ENCODE data around the gene TCOF1. TPM values are rescaled to one million over a fixed set of nuclear protein-coding genes. Genes with fewer than 3 reads are reported as not detected.

TCOF1 gene, protein sequence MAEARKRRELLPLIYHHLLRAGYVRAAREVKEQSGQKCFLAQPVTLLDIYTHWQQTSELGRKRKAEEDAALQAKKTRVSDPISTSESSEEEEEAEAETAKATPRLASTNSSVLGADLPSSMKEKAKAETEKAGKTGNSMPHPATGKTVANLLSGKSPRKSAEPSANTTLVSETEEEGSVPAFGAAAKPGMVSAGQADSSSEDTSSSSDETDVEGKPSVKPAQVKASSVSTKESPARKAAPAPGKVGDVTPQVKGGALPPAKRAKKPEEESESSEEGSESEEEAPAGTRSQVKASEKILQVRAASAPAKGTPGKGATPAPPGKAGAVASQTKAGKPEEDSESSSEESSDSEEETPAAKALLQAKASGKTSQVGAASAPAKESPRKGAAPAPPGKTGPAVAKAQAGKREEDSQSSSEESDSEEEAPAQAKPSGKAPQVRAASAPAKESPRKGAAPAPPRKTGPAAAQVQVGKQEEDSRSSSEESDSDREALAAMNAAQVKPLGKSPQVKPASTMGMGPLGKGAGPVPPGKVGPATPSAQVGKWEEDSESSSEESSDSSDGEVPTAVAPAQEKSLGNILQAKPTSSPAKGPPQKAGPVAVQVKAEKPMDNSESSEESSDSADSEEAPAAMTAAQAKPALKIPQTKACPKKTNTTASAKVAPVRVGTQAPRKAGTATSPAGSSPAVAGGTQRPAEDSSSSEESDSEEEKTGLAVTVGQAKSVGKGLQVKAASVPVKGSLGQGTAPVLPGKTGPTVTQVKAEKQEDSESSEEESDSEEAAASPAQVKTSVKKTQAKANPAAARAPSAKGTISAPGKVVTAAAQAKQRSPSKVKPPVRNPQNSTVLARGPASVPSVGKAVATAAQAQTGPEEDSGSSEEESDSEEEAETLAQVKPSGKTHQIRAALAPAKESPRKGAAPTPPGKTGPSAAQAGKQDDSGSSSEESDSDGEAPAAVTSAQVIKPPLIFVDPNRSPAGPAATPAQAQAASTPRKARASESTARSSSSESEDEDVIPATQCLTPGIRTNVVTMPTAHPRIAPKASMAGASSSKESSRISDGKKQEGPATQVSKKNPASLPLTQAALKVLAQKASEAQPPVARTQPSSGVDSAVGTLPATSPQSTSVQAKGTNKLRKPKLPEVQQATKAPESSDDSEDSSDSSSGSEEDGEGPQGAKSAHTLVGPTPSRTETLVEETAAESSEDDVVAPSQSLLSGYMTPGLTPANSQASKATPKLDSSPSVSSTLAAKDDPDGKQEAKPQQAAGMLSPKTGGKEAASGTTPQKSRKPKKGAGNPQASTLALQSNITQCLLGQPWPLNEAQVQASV (N-terminal part only)
- 21.7 TPM for total RNA-seq

DNA sequence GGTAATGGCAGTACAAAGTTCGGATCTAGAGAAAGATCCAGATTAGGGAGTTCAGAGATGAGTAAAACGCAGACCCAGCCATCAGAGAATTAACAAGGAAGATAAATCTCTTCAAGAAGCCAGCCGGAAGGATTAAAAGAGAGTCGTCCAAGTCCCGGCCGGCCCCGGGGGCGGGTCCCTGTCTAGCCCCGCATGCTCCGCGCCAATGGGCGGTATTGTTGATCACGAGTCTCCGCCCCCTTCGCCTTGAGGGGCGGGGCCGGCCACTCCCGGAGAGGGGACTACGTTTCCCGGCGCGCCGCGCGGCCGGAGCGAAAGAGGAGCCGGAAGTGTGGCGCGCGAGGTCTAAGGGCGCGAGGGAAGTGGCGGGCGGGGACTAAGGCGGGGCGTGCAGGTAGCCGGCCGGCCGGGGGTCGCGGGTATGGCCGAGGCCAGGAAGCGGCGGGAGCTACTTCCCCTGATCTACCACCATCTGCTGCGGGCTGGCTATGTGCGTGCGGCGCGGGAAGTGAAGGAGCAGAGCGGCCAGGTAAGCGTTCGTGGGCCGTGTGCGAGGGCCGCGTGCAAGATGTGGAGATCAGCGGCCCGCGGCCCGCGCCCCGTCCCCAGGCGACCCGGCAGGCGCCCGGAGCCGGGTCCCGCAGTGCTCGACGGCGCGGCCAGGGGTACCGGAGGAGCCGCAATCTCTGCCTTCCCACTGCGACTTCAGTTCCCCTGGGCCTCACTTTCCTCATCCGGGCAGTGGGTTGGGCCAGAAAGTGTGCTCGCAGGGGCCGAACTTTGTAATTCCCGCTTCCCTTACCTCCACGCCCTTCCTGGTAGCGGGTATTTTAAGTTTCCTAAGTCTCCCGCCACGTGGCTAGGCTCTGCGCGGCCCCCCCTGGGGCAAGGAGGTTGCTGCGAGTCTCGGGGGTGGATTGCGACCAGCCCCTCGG is at the start of gene TCOF1:
Gene TCOF1 (plus strand): TSS at position 372 of the 935 bp plus-strand sequence. CDS start 50 bp downstream, at position 422.
- Histone ChIP-seq H3K27me3 (ENCODE audit: insufficient read depth, low read length) (no peaks in the 10 kb centered on the region), H3K4me3 (ENCODE audit: low read length) (peak within 1 kb of the TSS; percentile 73), H3K9me3 (ENCODE audit: low read depth, low read length) (no peaks in the 10 kb centered on the region), H3K4me1 (ENCODE audit: insufficient read depth, low read length) (peaks cover 27% of the 10 kb centered on the region)

DNA sequence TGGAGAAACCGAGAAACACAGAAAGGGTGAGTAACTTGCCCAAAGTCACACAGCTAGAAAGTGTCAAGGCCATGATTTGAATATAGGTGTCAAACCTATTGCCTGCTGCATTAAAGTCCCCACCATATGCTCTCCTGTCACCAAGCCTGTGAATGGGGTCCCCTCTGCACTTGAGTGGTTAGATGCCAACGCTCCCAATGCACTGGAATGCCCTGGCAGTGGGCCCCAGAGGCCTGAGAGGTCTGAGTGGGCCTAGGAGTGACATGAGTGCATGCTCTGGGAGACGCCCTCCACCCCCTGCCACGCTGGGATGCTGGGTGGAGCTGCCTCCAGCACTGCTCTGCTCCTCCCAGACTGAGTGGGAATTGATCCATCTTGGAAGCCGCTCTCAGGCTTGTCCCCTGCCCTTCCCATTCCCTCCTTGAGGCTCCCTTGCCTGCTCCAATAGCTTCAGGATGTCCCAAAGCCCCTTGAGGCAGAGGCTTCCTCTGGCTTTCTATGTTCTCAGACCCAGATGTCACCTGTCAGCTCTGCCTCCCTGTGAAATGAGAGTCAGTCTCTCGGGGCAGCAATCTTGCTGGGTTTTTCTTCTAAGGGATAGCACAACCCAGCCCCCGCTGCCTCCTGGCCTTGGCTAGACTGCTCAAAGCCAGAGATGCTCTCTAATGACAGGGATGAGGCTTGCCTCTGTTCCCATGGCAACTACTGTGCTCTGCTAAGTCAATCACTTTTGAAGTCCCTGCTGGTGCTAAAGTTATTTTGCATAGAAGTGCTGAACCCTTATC is 48.2 kb upstream of the TCOF1 start:
- peaks cover 3% of the 10 kb centered on the region for H3K27me3 ChIP-seq (ENCODE audit: insufficient read depth, low read length)
- no peaks in the 10 kb centered on the region for H3K4me1 ChIP-seq (ENCODE audit: insufficient read depth, low read length)
- H3K4me3 ChIP-seq (ENCODE audit: low read length): no peak overlapping the region
- H3K9me3 ChIP-seq (ENCODE audit: low read depth, low read length): no peaks in the 10 kb centered on the region

- H3K4me3 ChIP-seq (ENCODE audit: low read length): no peak overlapping the region
- no peaks in the 10 kb centered on the region for H3K4me1 ChIP-seq (ENCODE audit: insufficient read depth, low read length)
- H3K9me3 ChIP-seq (ENCODE audit: low read depth, low read length): no peaks in the 10 kb centered on the region
- H3K27me3 ChIP-seq (ENCODE audit: insufficient read depth, low read length): no peaks in the 10 kb centered on the region
These were observed 47.6 kb upstream of the TCOF1 start for GRCh38 chr5:150309886-150310239.

GRCh38 chr5:150310246-150310645 is 47.3 kb upstream of the TCOF1 start:
- no peak overlapping the region for H3K4me3 ChIP-seq (ENCODE audit: low read length)
- H3K4me1 ChIP-seq (ENCODE audit: insufficient read depth, low read length): no peaks in the 10 kb centered on the region
- H3K27me3 ChIP-seq (ENCODE audit: insufficient read depth, low read length): no peaks in the 10 kb centered on the region
- no peaks in the 10 kb centered on the region for H3K9me3 ChIP-seq (ENCODE audit: low read depth, low read length)

- no peak overlapping the region for H3K4me3 ChIP-seq (ENCODE audit: low read length)
- H3K4me1 ChIP-seq (ENCODE audit: insufficient read depth, low read length): no peaks in the 10 kb centered on the region
- H3K9me3 ChIP-seq (ENCODE audit: low read depth, low read length): no peaks in the 10 kb centered on the region
- H3K27me3 ChIP-seq (ENCODE audit: insufficient read depth, low read length): no peaks in the 10 kb centered on the region
These were observed 46.3 kb upstream of the TCOF1 start for GRCh38 chr5:150311015-150311692.

GRCh38 chr5:150312518-150312917 is 45.0 kb upstream of the TCOF1 start:
- Histone ChIP-seq H3K4me1 (ENCODE audit: insufficient read depth, low read length) (no peaks in the 10 kb centered on the region), H3K9me3 (ENCODE audit: low read depth, low read length) (no peaks in the 10 kb centered on the region), H3K4me3 (ENCODE audit: low read length) (no peak overlapping the region), H3K27me3 (ENCODE audit: insufficient read depth, low read length) (no peaks in the 10 kb centered on the region)

GRCh38 chr5:150313501-150313900 is 44.0 kb upstream of the TCOF1 start:
- H3K9me3 ChIP-seq (ENCODE audit: low read depth, low read length): no peaks in the 10 kb centered on the region
- no peaks in the 10 kb centered on the region for H3K27me3 ChIP-seq (ENCODE audit: insufficient read depth, low read length)
- H3K4me1 ChIP-seq (ENCODE audit: insufficient read depth, low read length): no peaks in the 10 kb centered on the region
- H3K4me3 ChIP-seq (ENCODE audit: low read length): no peak overlapping the region

DNA sequence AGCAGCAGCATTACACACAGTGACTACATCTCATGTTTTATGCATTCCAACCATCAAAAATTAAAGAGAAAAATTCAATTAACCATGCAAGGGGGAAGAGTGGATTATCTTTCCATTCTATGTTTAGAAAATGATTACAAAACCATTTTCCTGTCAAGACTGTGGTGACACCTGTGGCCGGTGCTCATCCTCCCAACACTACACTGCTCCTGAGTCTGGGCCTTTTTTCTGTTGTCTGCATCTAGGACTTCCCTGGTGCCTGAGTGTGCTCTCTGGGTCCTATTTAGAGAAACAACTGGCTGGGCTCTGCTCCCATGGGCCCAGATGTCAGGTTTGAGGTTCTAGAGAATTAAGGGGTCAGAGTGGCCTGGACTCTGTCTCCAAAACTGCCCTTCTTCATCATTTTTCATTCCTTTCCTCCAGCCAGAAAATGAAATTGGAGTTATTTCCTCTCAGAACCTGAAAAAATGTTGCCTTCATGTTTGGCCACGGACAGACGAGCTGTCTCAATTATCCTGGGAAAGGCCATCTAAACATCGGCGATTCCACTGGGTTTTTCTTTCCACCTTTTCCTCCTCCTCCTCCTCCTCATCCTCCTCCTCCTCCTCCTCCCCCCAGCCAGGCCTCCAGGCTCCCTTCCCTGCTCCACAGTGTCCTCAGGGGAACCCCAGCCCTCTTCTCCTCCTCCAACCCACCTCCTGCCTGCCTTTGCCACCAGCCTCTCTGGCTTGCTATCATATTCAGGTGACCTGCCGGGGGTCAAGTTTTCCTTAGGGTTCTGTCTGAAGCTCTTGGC is 43.4 kb upstream of the TCOF1 start:
- no peaks in the 10 kb centered on the region for H3K27me3 ChIP-seq (ENCODE audit: insufficient read depth, low read length)
- no peaks in the 10 kb centered on the region for H3K9me3 ChIP-seq (ENCODE audit: low read depth, low read length)
- no peak overlapping the region for H3K4me3 ChIP-seq (ENCODE audit: low read length)
- no peaks in the 10 kb centered on the region for H3K4me1 ChIP-seq (ENCODE audit: insufficient read depth, low read length)

GRCh38 chr5:150315245-150315644 is 42.3 kb upstream of the TCOF1 start:
- no peaks in the 10 kb centered on the region for H3K9me3 ChIP-seq (ENCODE audit: low read depth, low read length)

GRCh38 chr5:150316320-150316719 is 41.2 kb upstream of the TCOF1 start:
- no peak overlapping the region for H3K4me3 ChIP-seq (ENCODE audit: low read length)
- no peaks in the 10 kb centered on the region for H3K9me3 ChIP-seq (ENCODE audit: low read depth, low read length)
- H3K27me3 ChIP-seq (ENCODE audit: insufficient read depth, low read length): no peaks in the 10 kb centered on the region
- no peaks in the 10 kb centered on the region for H3K4me1 ChIP-seq (ENCODE audit: insufficient read depth, low read length)

More at GRCh38 chr5:150315245-150315644, 42.3 kb upstream of the TCOF1 start:
- H3K4me3 ChIP-seq (ENCODE audit: low read length): no peak overlapping the region
- no peaks in the 10 kb centered on the region for H3K4me1 ChIP-seq (ENCODE audit: insufficient read depth, low read length)
- no peaks in the 10 kb centered on the region for H3K27me3 ChIP-seq (ENCODE audit: insufficient read depth, low read length)

- Histone ChIP-seq H3K27me3 (ENCODE audit: insufficient read depth, low read length) (no peaks in the 10 kb centered on the region), H3K9me3 (ENCODE audit: low read depth, low read length) (no peaks in the 10 kb centered on the region), H3K4me1 (ENCODE audit: insufficient read depth, low read length) (no peaks in the 10 kb centered on the region), H3K4me3 (ENCODE audit: low read length) (no peak overlapping the region)
These were observed 40.2 kb upstream of the TCOF1 start for GRCh38 chr5:150317048-150318003.
